Transverse colon (tissue), 3 donors: ENCODE measurements around the gene TCF7L2.

Experiments used
- CTCF ChIP-seq, 5 experiments: fragments of 200-600 bp in 3 of 5; fragments of 450-650 bp in 2 of 5; sonication (generic) in 3 of 5; IDR thresholded peaks; 1 replicate in 2 of 5; 2 replicates in 3 of 5; pipeline ENCODE4 v1.5.1; 2016 to 2017; ENCODE audit warnings: antibody characterized with exemption in 5 of 5, inconsistent platforms in 3 of 5, mild to moderate bottlenecking in 2 of 5, moderate library complexity in 1 of 5
- POLR2A ChIP-seq: fragments of 450-650 bp; IDR thresholded peaks from one replicate; pipeline ENCODE4 v1.6.1; 2016; ENCODE audit warnings: antibody characterized with exemption, mild to moderate bottlenecking, moderate library complexity

GRCh38 chr10:112915590-112916572 lies 34.2 kb upstream of the TCF7L2 start:
- TF ChIP-seq CTCF (IDR thresholded peaks at IDR 0.05) (no peak), POLR2A (peak; percentile 72)
